Measurements from ENCODE around the gene OR10G6.

DNA sequence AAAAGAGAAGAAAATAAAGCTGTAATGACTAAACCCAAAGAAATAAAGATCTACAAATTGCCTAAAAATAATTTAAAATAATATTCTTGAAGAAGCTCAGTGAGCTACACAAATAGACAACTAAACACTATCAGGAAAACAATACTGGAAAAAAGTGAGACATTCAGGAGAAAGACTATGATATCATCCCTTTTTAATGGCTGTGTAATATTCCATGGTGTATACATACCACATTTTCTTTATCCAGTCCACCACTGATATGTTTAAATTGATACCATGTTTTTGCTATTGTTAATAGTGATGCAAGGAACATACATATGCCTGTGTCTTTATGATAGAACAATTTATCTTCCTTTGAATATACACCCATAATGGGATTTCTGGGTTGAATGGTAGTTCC lies 38.2 kb downstream of the OR10G6 start:
- no peak for TF ChIP-seq CREB1 (IDR thresholded peaks at IDR 0.05; ENCODE audit: low read depth)
- TF ChIP-seq EP300 (IDR thresholded peaks at IDR 0.05; ENCODE audit: borderline replicate concordance): no peak
- no peak for TF ChIP-seq YY1 (IDR thresholded peaks at IDR 0.05; ENCODE audit: low read depth)
- TF ChIP-seq, protein P1, sequence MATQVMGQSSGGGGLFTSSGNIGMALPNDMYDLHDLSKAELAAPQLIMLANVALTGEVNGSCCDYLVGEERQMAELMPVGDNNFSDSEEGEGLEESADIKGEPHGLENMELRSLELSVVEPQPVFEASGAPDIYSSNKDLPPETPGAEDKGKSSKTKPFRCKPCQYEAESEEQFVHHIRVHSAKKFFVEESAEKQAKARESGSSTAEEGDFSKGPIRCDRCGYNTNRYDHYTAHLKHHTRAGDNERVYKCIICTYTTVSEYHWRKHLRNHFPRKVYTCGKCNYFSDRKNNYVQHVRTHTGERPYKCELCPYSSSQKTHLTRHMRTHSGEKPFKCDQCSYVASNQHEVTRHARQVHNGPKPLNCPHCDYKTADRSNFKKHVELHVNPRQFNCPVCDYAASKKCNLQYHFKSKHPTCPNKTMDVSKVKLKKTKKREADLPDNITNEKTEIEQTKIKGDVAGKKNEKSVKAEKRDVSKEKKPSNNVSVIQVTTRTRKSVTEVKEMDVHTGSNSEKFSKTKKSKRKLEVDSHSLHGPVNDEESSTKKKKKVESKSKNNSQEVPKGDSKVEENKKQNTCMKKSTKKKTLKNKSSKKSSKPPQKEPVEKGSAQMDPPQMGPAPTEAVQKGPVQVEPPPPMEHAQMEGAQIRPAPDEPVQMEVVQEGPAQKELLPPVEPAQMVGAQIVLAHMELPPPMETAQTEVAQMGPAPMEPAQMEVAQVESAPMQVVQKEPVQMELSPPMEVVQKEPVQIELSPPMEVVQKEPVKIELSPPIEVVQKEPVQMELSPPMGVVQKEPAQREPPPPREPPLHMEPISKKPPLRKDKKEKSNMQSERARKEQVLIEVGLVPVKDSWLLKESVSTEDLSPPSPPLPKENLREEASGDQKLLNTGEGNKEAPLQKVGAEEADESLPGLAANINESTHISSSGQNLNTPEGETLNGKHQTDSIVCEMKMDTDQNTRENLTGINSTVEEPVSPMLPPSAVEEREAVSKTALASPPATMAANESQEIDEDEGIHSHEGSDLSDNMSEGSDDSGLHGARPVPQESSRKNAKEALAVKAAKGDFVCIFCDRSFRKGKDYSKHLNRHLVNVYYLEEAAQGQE (IDR thresholded peaks at IDR 0.05; ENCODE audit: low read depth): no peak

All from Ishikawa (cell line).